Activated naive CD8-positive, alpha-beta T cell treated with anti-CD3 and anti-CD28 coated beads, Interleukin-2, amount 50 U/mL, for 24 hours (primary cell): ENCODE measurements around the gene ZNF597.
A peak's percentile ranks its signal among the peaks of the same experiment; 100 is the strongest.

ENCODE experiments used
- ATAC-seq: fragments of 150-1000 bp; cut with Tn5 transposase; one replicate; pipeline ENCODE4 v1.10.0; 2021
- DNase-seq: peaks from one replicate; pipeline ENCODE4 v3.0.0; 2021
- H3K27ac Mint-ChIP-seq: one replicate; pipeline ENCODE4 v1.8.0; 2021; ENCODE audit warnings: mild to moderate bottlenecking, mixed read lengths
- H3K27me3 Mint-ChIP-seq: one replicate; pipeline ENCODE4 v1.8.0; 2021; ENCODE audit warnings: mixed read lengths
- H3K36me3 Mint-ChIP-seq: one replicate; pipeline ENCODE4 v1.8.0; 2021; ENCODE audit warnings: low read depth, mixed read lengths
- H3K4me1 Mint-ChIP-seq: one replicate; pipeline ENCODE4 v1.8.0; 2021; ENCODE audit warnings: mixed read lengths
- H3K4me3 Mint-ChIP-seq: one replicate; pipeline ENCODE4 v1.8.0; 2021; ENCODE audit warnings: mild to moderate bottlenecking, moderate library complexity, mixed read lengths
- H3K9me3 Mint-ChIP-seq: one replicate; pipeline ENCODE4 v1.8.0; 2021; ENCODE audit warnings: mixed read lengths

ZNF597 gene

DNA sequence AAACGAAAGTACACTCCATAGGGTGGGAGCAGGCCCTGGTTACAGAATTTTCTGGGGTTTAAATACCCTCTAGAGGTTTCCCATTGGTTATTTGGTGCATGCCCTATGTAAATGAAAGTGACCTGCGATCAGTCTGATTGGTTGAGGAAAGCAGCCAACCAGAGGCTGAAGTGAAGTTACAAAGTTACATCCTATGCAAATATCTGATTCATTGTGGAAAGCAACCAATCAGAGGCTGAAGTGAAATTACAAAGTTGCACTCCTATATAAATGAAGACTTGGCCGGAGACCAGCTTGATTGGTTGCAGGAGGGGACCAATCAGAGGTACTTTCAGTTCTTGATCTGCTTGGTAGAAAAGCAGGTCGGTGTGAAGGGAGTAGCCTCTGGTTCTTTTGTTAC lies 24.6 kb upstream of the ZNF597 start:
- no peak overlapping the region for H3K4me3 Mint-ChIP-seq
- DNase-seq (no peak), ATAC-seq (no peak)
- H3K36me3 Mint-ChIP-seq, result peaks cover 16% of the 10 kb centered on the region
- H3K4me1 Mint-ChIP-seq, result peaks cover 55% of the 10 kb centered on the region
- H3K27me3 Mint-ChIP-seq, result no peaks in the 10 kb centered on the region
- peaks cover 4% of the 10 kb centered on the region for H3K9me3 Mint-ChIP-seq
- peak overlapping the region; percentile 44 for H3K27ac Mint-ChIP-seq

DNA sequence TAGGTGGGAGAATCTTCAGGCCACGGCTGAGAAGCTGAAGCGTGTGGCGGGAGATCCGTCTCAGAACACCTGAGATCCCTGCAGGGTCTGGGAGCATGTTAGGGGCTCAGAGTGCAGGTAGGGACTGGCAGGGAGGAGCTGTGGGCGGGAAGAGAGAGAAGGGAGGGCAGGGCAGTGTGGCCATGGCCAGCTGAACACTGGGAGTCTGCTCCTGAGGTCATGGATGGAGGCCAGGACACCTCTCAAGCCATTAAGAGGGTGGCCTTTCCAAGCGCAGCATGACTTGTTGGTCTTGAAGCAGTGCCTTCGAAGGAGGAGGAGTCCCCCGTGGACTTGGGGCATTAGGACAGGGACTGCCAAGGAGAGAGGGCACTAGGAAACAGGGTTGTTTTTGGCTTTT lies 23.9 kb upstream of the ZNF597 start:
- DNase-seq (no peak), ATAC-seq (no peak)
- H3K36me3 Mint-ChIP-seq, result peaks cover 14% of the 10 kb centered on the region
- H3K27ac Mint-ChIP-seq, result no peak overlapping the region
- no peaks in the 10 kb centered on the region for H3K9me3 Mint-ChIP-seq
- peaks cover 51% of the 10 kb centered on the region for H3K4me1 Mint-ChIP-seq
- no peaks in the 10 kb centered on the region for H3K27me3 Mint-ChIP-seq
- no peak overlapping the region for H3K4me3 Mint-ChIP-seq

DNA sequence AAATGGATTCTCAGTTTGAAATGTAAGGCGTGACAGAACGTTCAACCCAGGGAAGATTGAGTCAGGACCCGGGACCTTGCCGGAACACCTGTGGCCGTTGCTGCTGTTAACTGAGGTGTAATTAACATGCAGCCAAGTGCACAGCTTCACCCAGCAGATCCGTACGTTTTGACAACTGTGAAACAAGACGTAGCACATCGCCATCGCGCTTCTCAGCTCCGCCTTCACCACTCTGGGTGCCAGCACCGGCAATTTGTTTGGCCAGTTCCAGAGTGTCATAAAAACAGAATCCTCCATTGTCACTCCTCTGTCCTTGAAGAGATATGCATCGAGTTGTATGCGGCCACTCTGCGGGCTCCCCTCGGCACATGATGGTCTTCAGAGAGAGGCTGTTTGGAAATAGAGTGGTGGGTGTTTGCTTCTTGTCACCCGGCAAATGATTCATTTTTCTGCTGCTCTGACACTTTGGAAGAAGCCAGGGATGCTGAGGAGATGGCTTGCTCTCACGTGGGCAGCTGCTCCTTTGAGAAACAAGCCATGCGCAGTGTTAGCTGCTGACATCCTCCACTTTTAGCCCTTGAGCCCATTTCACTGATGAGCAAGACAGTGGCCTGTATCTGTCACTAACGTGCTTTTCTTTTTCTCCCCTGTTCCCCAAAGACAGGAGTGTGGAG lies 22.7 kb upstream of the ZNF597 start:
- ATAC-seq (no peak), DNase-seq (no peak)
- no peaks in the 10 kb centered on the region for H3K9me3 Mint-ChIP-seq
- H3K27me3 Mint-ChIP-seq, result no peaks in the 10 kb centered on the region
- H3K4me3 Mint-ChIP-seq, result no peak overlapping the region
- H3K4me1 Mint-ChIP-seq, result peaks cover 60% of the 10 kb centered on the region
- peak overlapping the region; percentile 60 for H3K27ac Mint-ChIP-seq
- peaks cover 19% of the 10 kb centered on the region for H3K36me3 Mint-ChIP-seq

DNA sequence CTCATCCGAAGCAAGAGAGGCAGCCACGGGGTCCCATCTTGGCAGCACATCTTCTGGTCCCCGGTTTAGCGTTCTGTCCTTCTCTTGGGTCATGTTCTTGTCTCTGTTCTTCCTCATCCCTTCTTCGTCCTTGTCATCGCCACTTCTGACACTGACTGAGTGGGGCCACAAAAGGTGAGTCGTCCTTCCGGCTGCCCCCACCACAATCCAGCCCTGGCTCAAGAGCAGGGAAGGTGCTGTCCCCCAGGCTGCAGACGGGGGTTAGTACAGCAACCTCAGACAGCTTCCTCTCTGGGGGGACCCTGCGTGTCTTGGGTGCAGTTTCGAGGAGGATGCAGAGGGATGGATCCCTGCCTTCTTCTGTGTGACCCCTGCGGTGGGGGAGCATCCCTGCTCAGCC lies 22.0 kb upstream of the ZNF597 start:
- Mint-ChIP-seq H3K4me1 (peaks cover 67% of the 10 kb centered on the region), H3K27ac (peak overlapping the region; percentile 60), H3K9me3 (no peaks in the 10 kb centered on the region), H3K4me3 (no peak overlapping the region), H3K27me3 (no peaks in the 10 kb centered on the region), H3K36me3 (peaks cover 19% of the 10 kb centered on the region)
- no peak for ATAC-seq
- no peak for DNase-seq

DNA sequence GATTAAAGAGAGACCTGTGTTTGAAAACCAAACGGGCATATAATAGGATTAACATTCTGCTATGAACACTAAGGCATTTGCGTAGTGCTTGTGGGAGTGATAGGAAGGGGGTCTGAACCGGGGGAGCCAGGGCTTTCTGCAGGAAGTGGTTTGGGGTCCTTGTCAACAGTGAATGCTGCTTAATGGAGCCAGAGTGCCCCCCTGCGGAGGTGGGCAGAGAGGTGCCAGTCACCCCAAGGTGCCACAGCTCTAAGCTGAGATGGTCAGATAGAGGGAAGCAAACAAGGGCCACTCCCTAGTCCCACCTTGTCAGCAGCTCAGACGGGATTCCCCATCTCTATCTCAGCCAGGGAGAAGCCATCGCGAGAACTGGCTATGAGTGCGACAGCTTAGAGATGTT lies 17.8 kb upstream of the ZNF597 start:
- H3K4me1 Mint-ChIP-seq, result peaks cover 66% of the 10 kb centered on the region
- no peaks in the 10 kb centered on the region for H3K9me3 Mint-ChIP-seq
- no peaks in the 10 kb centered on the region for H3K27me3 Mint-ChIP-seq
- DNase-seq (peak; percentile 62), ATAC-seq (peak; percentile 14)
- peak overlapping the region; percentile 60 for H3K27ac Mint-ChIP-seq
- peak overlapping the region; percentile 14 for H3K4me3 Mint-ChIP-seq
- H3K36me3 Mint-ChIP-seq, result peaks cover 8% of the 10 kb centered on the region

DNA sequence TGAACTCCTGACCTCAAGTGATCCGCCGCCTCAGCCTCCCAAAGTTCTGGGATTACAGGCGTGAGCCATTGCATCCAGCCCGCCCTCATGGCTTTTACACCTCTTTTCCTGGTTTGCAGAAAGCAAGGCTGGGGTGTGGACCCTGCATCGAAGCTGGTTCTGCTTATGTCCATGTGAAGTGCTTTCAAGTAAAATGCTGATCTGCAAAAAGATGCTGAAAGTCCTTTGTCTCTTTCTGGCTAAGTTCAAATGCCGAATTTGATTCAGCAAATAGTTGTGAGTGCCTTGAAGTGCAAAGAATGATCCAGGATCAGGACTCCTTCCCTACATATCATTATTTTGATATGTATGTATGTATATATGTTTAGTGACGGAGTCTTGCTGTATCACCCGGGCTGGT lies 17.3 kb upstream of the ZNF597 start:
- Mint-ChIP-seq H3K36me3 (peaks cover 9% of the 10 kb centered on the region), H3K4me3 (no peak overlapping the region), H3K27me3 (no peaks in the 10 kb centered on the region), H3K27ac (no peak overlapping the region), H3K4me1 (peaks cover 65% of the 10 kb centered on the region), H3K9me3 (no peaks in the 10 kb centered on the region)
- ATAC-seq (no peak), DNase-seq (no peak)

DNA sequence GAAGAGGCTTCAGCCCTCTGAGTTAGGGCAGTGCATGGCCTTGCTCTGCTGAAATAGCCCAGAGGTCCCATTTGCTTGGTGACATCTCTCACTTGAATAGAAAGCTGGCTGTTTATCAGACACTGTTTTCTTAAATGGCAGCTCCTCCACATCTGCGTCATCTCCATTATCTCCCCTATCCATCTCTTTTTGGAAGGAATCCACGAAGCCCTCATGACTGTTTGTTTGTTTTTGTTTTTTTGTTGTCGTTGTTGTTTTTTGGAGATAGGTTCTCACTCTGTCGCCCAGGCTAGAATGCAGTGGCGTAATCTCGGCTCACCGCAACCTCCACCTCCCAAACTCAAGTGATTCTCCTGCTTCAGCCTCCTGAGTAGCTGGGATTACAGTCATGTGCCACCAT lies 16.8 kb upstream of the ZNF597 start:
- H3K27ac Mint-ChIP-seq, result no peak overlapping the region
- no peaks in the 10 kb centered on the region for H3K9me3 Mint-ChIP-seq
- DNase-seq (no peak), ATAC-seq (no peak)
- H3K36me3 Mint-ChIP-seq, result peaks cover 9% of the 10 kb centered on the region
- no peaks in the 10 kb centered on the region for H3K27me3 Mint-ChIP-seq
- H3K4me1 Mint-ChIP-seq, result peaks cover 60% of the 10 kb centered on the region
- peak overlapping the region; percentile 85 for H3K4me3 Mint-ChIP-seq

DNA sequence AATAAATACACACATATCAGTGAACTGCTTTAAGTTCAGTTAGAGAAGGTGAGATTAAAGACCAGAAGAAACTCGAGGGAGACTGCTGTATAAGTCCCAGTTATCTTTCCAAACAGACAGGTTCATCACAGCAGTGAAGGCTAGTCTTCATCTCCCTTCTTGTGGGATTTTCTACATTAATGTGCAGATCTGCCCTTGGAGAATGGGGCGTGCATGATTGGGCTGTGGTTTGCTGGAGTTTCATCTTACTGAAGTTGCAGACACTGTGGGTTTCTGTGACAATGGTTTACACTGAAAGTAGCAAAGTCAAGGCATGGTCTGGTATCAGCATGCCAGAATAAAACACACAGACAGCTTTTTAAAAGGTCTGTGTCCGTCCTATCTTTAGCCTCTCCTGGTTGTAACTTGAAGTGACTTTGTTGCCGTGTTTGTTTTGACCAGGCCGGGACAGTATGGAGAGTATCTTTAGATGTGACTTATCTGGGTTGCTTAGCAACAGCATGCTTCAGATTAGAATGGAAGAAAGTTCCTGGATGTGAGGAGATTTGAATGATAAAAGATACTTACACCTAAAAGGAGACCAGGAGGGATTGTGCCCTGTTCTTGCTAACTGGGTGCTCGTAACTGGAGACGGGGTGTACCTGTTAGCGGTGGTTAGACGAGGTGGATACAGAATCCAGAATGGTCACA lies 16.2 kb upstream of the ZNF597 start:
- Mint-ChIP-seq H3K27ac (peak overlapping the region; percentile 81), H3K4me3 (peak overlapping the region; percentile 85), H3K27me3 (no peaks in the 10 kb centered on the region), H3K36me3 (peaks cover 9% of the 10 kb centered on the region), H3K9me3 (no peaks in the 10 kb centered on the region), H3K4me1 (peaks cover 59% of the 10 kb centered on the region)
- ATAC-seq, result peak; percentile 22
- peak; percentile 19 for DNase-seq

DNA sequence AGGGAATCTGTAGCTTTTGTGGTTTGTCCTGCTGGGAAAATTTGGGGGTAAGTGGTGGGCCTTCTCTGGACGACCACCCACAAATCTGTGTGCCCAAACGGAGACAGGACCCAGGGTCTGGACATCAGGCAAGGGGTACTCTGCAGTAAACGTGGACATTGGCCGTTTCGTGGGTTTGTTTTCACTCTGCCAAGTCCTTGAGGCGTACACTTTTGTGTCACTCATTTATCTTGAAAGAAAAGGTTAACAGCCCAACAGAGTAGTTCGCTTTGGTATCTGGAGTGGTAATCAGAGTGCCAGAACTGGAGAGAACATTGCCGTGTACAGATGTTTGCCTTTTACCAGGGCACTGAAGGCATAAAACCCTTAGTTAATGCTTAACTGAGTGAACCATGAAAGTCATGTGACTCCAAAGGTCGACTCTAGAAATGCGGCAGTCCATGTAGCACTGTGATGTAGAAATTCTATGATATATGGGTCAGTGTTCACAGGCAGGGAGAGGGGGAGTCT lies 15.6 kb upstream of the ZNF597 start:
- no peaks in the 10 kb centered on the region for H3K9me3 Mint-ChIP-seq
- H3K36me3 Mint-ChIP-seq, result peaks cover 9% of the 10 kb centered on the region
- H3K4me1 Mint-ChIP-seq, result peaks cover 53% of the 10 kb centered on the region
- DNase-seq, result no peak
- peak overlapping the region; percentile 85 for H3K4me3 Mint-ChIP-seq
- peak; percentile 20 for ATAC-seq
- peak overlapping the region; percentile 81 for H3K27ac Mint-ChIP-seq
- H3K27me3 Mint-ChIP-seq, result no peaks in the 10 kb centered on the region

DNA sequence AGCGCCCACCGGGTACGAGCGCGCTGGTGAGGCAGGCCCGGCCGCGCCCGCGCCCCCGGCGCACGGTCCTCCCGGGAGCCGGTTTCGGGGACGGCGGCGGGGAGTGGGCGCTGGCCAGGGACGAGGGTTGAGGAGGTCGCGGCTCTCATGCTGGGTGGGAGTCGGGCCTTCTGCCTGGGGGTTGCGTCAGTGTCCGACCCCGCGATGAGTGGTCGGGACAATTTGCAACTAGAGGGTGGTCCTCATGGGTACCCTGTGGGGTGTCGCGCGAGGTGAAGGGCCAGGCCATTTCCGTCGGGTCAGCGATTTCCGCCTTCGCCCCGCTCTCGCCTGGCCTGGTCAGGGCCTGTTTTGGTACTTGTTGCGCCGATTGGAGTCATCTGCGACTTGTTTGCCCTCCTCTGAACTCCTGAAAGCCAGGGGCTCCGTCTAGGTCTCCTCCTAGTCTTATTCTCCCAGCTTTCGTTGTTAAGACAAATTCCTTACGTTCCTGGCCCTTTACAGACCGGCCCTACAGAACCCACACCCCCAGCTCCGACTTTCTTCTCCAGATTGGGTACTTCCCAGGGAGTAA lies 15.1 kb upstream of the ZNF597 start:
- Mint-ChIP-seq H3K9me3 (no peaks in the 10 kb centered on the region), H3K27me3 (no peaks in the 10 kb centered on the region), H3K4me3 (peak overlapping the region; percentile 85), H3K4me1 (peaks cover 48% of the 10 kb centered on the region), H3K36me3 (peaks cover 9% of the 10 kb centered on the region), H3K27ac (peak overlapping the region; percentile 81)
- ATAC-seq (no peak), DNase-seq (peak; percentile 16)

DNA sequence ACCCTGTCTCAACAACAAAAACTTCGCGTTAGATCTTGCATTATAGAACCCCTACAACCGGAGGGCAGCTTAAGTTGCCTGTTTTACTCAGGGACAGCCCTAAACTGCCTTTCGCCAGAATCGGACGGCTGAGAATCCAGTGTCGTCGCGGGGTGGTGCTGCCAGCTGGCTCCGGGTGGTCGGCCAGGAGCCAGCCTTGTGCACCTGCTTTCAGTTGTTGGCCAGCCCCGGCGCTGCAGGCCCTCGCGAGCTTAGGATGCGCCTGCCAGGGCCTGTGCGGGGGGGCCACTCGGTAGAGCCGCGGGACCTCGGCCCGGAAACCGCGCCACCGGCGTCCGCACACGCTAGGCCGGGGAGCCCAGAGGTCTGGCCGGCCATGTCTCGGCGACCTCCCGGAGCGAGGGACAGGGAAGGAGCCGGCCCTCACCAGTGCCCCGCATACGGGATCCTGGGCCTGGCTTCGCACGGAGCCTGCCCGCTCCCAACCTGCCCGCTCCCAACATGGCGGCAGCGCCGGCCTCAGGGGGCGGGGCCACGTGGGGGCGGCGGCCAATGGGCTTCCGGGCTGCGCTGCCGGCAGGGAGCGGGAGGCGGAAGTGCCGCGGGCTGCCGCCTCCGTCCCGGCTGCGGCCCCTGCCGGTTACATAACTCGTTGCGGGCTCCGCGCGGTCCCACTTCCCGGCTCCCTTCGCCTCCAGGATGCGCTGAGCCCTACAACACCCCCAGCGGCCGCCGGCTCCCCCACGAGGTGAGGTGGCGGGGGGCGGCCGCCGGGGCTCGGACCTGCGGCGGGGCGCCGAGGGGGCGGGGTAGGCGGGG lies 14.3 kb upstream of the ZNF597 start:
- Mint-ChIP-seq H3K4me1 (peaks cover 46% of the 10 kb centered on the region), H3K36me3 (peaks cover 9% of the 10 kb centered on the region), H3K9me3 (no peaks in the 10 kb centered on the region), H3K27ac (peak overlapping the region; percentile 91), H3K27me3 (no peaks in the 10 kb centered on the region), H3K4me3 (peak overlapping the region; percentile 83)
- ATAC-seq, result peak; percentile 86
- DNase-seq, result peak; percentile 90

DNA sequence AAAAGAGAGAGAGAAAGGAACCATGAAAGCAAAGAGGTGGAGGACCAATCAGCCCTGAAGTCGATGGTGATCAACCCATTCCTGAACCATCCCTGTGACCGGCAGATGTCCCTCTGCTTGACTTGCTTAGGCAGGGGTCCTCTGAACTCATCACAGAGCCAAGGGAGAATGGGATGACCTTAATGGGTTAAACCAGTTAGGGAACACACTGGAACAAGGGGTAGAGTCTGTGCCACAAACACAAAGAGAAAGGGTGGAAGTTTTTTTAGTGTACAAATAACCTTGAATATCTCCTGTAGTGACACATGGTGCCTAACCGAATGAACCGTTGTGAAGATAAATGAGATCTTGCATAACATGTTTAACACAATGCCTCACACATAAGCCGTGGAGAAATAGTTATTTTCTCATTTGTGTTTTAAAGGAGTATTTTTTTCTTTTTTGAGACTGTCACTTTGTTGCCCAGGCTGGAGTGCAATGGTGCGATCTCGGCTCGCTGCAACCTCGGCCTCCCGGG lies 11.4 kb upstream of the ZNF597 start:
- DNase-seq (no peak), ATAC-seq (no peak)
- Mint-ChIP-seq H3K36me3 (peaks cover 3% of the 10 kb centered on the region), H3K27ac (no peak overlapping the region), H3K4me3 (no peak overlapping the region), H3K27me3 (no peaks in the 10 kb centered on the region), H3K9me3 (no peaks in the 10 kb centered on the region), H3K4me1 (peaks cover 25% of the 10 kb centered on the region)

DNA sequence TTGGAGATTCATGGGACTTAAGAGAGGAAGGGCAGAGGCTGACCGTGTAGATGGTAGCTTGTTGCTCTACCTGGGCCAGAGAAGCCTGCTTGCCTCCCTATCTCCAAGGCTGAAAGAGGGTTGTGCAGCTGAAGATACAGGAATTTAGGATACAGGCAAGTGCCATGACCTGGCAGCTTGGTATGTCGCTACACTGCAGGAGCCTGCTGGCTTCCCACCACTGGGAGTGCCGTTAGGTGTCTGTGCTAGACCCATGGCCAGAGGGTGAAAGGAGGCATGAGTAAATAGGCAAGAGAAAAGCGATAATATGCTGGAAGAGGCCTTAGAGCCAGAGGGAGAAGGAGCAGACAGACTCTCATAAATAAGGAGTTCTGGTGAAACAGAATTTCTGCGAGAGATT lies 10.8 kb upstream of the ZNF597 start:
- DNase-seq (no peak), ATAC-seq (no peak)
- Mint-ChIP-seq H3K4me1 (peaks cover 19% of the 10 kb centered on the region), H3K27me3 (no peaks in the 10 kb centered on the region), H3K4me3 (no peak overlapping the region), H3K9me3 (no peaks in the 10 kb centered on the region), H3K36me3 (peaks cover 8% of the 10 kb centered on the region), H3K27ac (no peak overlapping the region)

DNA sequence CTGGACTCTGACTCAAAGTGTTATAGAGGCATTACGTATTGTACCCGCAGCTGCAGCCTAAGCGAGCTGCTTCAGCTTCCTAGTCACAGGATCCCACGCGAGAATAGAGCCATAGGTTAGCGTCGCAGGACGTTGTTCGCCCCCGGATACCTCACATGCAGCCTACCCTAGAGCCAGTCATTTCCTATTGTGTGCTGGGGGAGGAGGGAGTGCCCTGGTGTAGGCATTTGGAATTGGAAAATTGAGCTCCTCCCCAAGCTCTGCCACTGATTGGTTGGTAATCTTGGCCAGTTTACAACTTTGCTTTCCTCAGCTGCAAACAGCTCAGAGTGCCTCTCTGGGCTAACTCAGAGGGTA lies 706 bp upstream of the ZNF597 start:
- peaks cover 30% of the 10 kb centered on the region for H3K36me3 Mint-ChIP-seq
- peak overlapping the region; percentile 97 for H3K27ac Mint-ChIP-seq

More for the DNA sequence above, 706 bp upstream of the ZNF597 start:
- Mint-ChIP-seq H3K9me3 (peaks cover 12% of the 10 kb centered on the region), H3K27me3 (no peaks in the 10 kb centered on the region), H3K4me3 (peak overlapping the region; percentile 92), H3K4me1 (peaks cover 30% of the 10 kb centered on the region)
- DNase-seq (peak; percentile 30), ATAC-seq (peak; percentile 66)
